ENCODE results near the gene EOLA1. TPM values are rescaled to one million over a fixed set of nuclear protein-coding genes. Genes with fewer than 3 reads are reported as not detected.
A peak's percentile ranks its signal among the peaks of the same experiment; 100 is the strongest.
"Not testable (repeated sequence)": the region's sequence is repeated elsewhere in the genome, so short reads cannot be mapped to it uniquely, and the experiment has no call there.

Gene EOLA1
- total and polyA plus RNA-seq, 2 donors (not counting 1 experiment from before 2014, with no cell fraction given): 13.5 to 14.1 TPM

- Histone ChIP-seq H3K4me3 (replicated peaks in 1 of 4; ENCODE audit: control extremely low read depth in 1 of 4, insufficient read depth in 1 of 4, low read depth in 3 of 4, low read length in 4 of 4) (no peak overlapping the region), H3K9me3 (ENCODE audit: control insufficient read depth, insufficient read depth, low read depth, low read length) (no peaks in the 10 kb centered on the region), H2AFZ (ENCODE audit: low read length) (no peak overlapping the region), H3K9ac (ENCODE audit: insufficient read depth, low read length) (no peak overlapping the region), H3K36me3 (ENCODE audit: control insufficient read depth, insufficient read depth, low read length) (no peaks in the 10 kb centered on the region), H3K79me2 (ENCODE audit: control insufficient read depth, insufficient read depth, low read length) (no peaks in the 10 kb centered on the region), H3K4me1 (ENCODE audit: control insufficient read depth, extremely low read depth, insufficient read depth, low read length) (no peaks in the 10 kb centered on the region), H3K27me3 (ENCODE audit: control insufficient read depth, insufficient read depth, low read length) (no peaks in the 10 kb centered on the region), H4K20me1 (ENCODE audit: control insufficient read depth, extremely low read depth, insufficient read depth, low read length) (no peaks in the 10 kb centered on the region), H3K4me2 (ENCODE audit: extremely low read depth, insufficient read depth, low read length) (no peak overlapping the region), H3K27ac (ENCODE audit: insufficient read depth, low read length) (no peak overlapping the region)
- peak; percentile 39 to 42 for DNase-seq (ENCODE audit: low read depth in 2 of 2)
- TF ChIP-seq CTCF (conservative IDR thresholded peaks at IDR 0.05 in 1 of 2, IDR thresholded peaks at IDR 0.05 in 1 of 2; ENCODE audit: low read depth in 1 of 2, low read length in 2 of 2): no peak
- no peak for TF ChIP-seq EZH2 (IDR thresholded peaks at IDR 0.05; ENCODE audit: low read length, missing control alignments)
These were observed 29.9 kb downstream of the EOLA1 start for GRCh38 chrX:149570668-149571067.

DNA sequence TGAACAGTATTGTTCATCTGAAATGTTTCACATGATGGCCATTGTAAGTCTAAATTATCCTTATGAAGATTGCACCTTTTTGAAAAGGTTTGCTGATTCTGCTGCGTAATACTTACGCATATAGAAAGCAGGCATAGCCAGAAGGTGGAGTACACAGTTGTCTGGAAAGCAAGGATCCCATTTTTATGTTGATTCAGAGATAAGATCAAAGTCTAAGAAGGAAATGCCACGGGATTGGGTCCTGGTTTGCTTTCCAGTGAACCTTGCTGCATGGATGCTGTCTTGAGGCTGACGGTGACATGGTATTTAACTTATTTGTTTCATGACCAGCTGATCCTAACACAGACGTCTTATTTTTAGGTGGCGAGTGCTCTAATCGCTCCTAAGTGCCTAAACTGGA lies 31.0 kb downstream of the EOLA1 start:
- no peaks in the 10 kb centered on the region for H3K27me3 ChIP-seq (ENCODE audit: control insufficient read depth, insufficient read depth, low read length)
- no peak overlapping the region for H3K27ac ChIP-seq (ENCODE audit: insufficient read depth, low read length)
- TF ChIP-seq EZH2 (IDR thresholded peaks at IDR 0.05; ENCODE audit: low read length, missing control alignments) (no peak), CTCF (conservative IDR thresholded peaks at IDR 0.05 in 1 of 2, IDR thresholded peaks at IDR 0.05 in 1 of 2; ENCODE audit: low read depth in 1 of 2, low read length in 2 of 2) (no peak)
- H4K20me1 ChIP-seq (ENCODE audit: control insufficient read depth, extremely low read depth, insufficient read depth, low read length): no peaks in the 10 kb centered on the region
- H3K9ac ChIP-seq (ENCODE audit: insufficient read depth, low read length): no peak overlapping the region
- H2AFZ ChIP-seq (ENCODE audit: low read length): no peak overlapping the region
- no peak overlapping the region for H3K4me2 ChIP-seq (ENCODE audit: extremely low read depth, insufficient read depth, low read length)
- H3K36me3 ChIP-seq (ENCODE audit: control insufficient read depth, insufficient read depth, low read length): no peaks in the 10 kb centered on the region
- H3K79me2 ChIP-seq (ENCODE audit: control insufficient read depth, insufficient read depth, low read length): no peaks in the 10 kb centered on the region
- no peak for DNase-seq (ENCODE audit: low read depth in 2 of 2)
- H3K4me1 ChIP-seq (ENCODE audit: control insufficient read depth, extremely low read depth, insufficient read depth, low read length): no peaks in the 10 kb centered on the region
- H3K9me3 ChIP-seq (ENCODE audit: control insufficient read depth, insufficient read depth, low read depth, low read length): no peaks in the 10 kb centered on the region
- no peak overlapping the region for H3K4me3 ChIP-seq (replicated peaks in 1 of 4; ENCODE audit: control extremely low read depth in 1 of 4, insufficient read depth in 1 of 4, low read depth in 3 of 4, low read length in 4 of 4)

GRCh38 chrX:149572743-149573142 lies 31.9 kb downstream of the EOLA1 start:
- Histone ChIP-seq H3K36me3 (ENCODE audit: control insufficient read depth, insufficient read depth, low read length) (no peaks in the 10 kb centered on the region), H3K9ac (ENCODE audit: insufficient read depth, low read length) (no peak overlapping the region), H3K79me2 (ENCODE audit: control insufficient read depth, insufficient read depth, low read length) (no peaks in the 10 kb centered on the region), H3K4me1 (ENCODE audit: control insufficient read depth, extremely low read depth, insufficient read depth, low read length) (no peaks in the 10 kb centered on the region), H4K20me1 (ENCODE audit: control insufficient read depth, extremely low read depth, insufficient read depth, low read length) (no peaks in the 10 kb centered on the region), H3K27me3 (ENCODE audit: control insufficient read depth, insufficient read depth, low read length) (no peaks in the 10 kb centered on the region), H3K9me3 (ENCODE audit: control insufficient read depth, insufficient read depth, low read depth, low read length) (no peaks in the 10 kb centered on the region), H3K4me2 (ENCODE audit: extremely low read depth, insufficient read depth, low read length) (no peak overlapping the region), H2AFZ (ENCODE audit: low read length) (no peak overlapping the region), H3K4me3 (replicated peaks in 1 of 4; ENCODE audit: control extremely low read depth in 1 of 4, insufficient read depth in 1 of 4, low read depth in 3 of 4, low read length in 4 of 4) (no peak overlapping the region), H3K27ac (ENCODE audit: insufficient read depth, low read length) (no peak overlapping the region)
- DNase-seq (ENCODE audit: low read depth in 2 of 2): peak in 1 of 2 donors; percentile 6
- TF ChIP-seq EZH2 (IDR thresholded peaks at IDR 0.05; ENCODE audit: low read length, missing control alignments): no peak
- no peak for TF ChIP-seq CTCF (conservative IDR thresholded peaks at IDR 0.05 in 1 of 2, IDR thresholded peaks at IDR 0.05 in 1 of 2; ENCODE audit: low read depth in 1 of 2, low read length in 2 of 2)

- not testable (repeated sequence) for H3K9me3 ChIP-seq (ENCODE audit: control insufficient read depth, insufficient read depth, low read depth, low read length); H3K4me2 ChIP-seq (ENCODE audit: extremely low read depth, insufficient read depth, low read length); H3K9ac ChIP-seq (ENCODE audit: insufficient read depth, low read length); H3K36me3 ChIP-seq (ENCODE audit: control insufficient read depth, insufficient read depth, low read length); H3K79me2 ChIP-seq (ENCODE audit: control insufficient read depth, insufficient read depth, low read length); H2AFZ ChIP-seq (ENCODE audit: low read length); H3K27ac ChIP-seq (ENCODE audit: insufficient read depth, low read length); H3K27me3 ChIP-seq (ENCODE audit: control insufficient read depth, insufficient read depth, low read length); H4K20me1 ChIP-seq (ENCODE audit: control insufficient read depth, extremely low read depth, insufficient read depth, low read length); H3K4me3 ChIP-seq (replicated peaks in 1 of 4; ENCODE audit: control extremely low read depth in 1 of 4, insufficient read depth in 1 of 4, low read depth in 3 of 4, low read length in 4 of 4); DNase-seq (ENCODE audit: low read depth in 2 of 2); H3K4me1 ChIP-seq (ENCODE audit: control insufficient read depth, extremely low read depth, insufficient read depth, low read length)
These were observed 32.6 kb downstream of the EOLA1 start for GRCh38 chrX:149573456-149573855.

- not testable (repeated sequence) for H3K79me2 ChIP-seq (ENCODE audit: control insufficient read depth, insufficient read depth, low read length); H3K36me3 ChIP-seq (ENCODE audit: control insufficient read depth, insufficient read depth, low read length); H3K27ac ChIP-seq (ENCODE audit: insufficient read depth, low read length); H3K4me3 ChIP-seq (replicated peaks in 1 of 4; ENCODE audit: control extremely low read depth in 1 of 4, insufficient read depth in 1 of 4, low read depth in 3 of 4, low read length in 4 of 4); H3K9me3 ChIP-seq (ENCODE audit: control insufficient read depth, insufficient read depth, low read depth, low read length); H2AFZ ChIP-seq (ENCODE audit: low read length); H3K4me2 ChIP-seq (ENCODE audit: extremely low read depth, insufficient read depth, low read length); H3K4me1 ChIP-seq (ENCODE audit: control insufficient read depth, extremely low read depth, insufficient read depth, low read length); H3K27me3 ChIP-seq (ENCODE audit: control insufficient read depth, insufficient read depth, low read length); H3K9ac ChIP-seq (ENCODE audit: insufficient read depth, low read length); H4K20me1 ChIP-seq (ENCODE audit: control insufficient read depth, extremely low read depth, insufficient read depth, low read length); DNase-seq (ENCODE audit: low read depth in 2 of 2)
These were observed 44.8 kb downstream of the EOLA1 start for GRCh38 chrX:149585631-149586030.
